K562 (cell line): ENCODE results near the gene ACTRT2.

Experiments used
- CAMTA2 ChIP-seq: fragments of 250-450 bp; sonication (Bioruptor Pico); conservative IDR thresholded peaks from 2 replicates; pipeline ENCODE4 v1.5.1; 2022
- CHD4 ChIP-seq: fragments of 200-600 bp; sonication (generic); IDR thresholded peaks from 3 replicates; pipeline ENCODE4 v1.6.1; 2012; ENCODE audit warnings: low read depth, mild to moderate bottlenecking, mixed read lengths, low read length, inconsistent platforms; ENCODE audit not compliant: insufficient read depth, insufficient replicate concordance, poor library complexity, severe bottlenecking
- GABPB1 ChIP-seq: sonication (generic); formaldehyde crosslinking; IDR thresholded peaks from 2 replicates; pipeline ENCODE4 v1.8.0; 2022; ENCODE audit warnings: mild to moderate bottlenecking, missing genetic modification reagents
- HNRNPUL1 ChIP-seq: fragments of 200-400 bp; formaldehyde crosslinking; IDR thresholded peaks from 2 replicates; pipeline ENCODE4 v1.6.1; 2017; ENCODE audit warnings: low read length
- JUN ChIP-seq, 2 experiments: sonication (generic) in 1 of 2; formaldehyde crosslinking in 1 of 2; IDR thresholded peaks; 2 replicates each; pipeline versions ENCODE4 v1.6.1 to v1.8.0; 2012 to 2022; ENCODE audit warnings: borderline replicate concordance in 2 of 2, mild to moderate bottlenecking in 2 of 2, improper control_type of control experiment in 1 of 2, low read depth in 1 of 2, low read length in 1 of 2, missing genetic modification reagents in 1 of 2
- PHF20 ChIP-seq: fragments of 450-650 bp; IDR thresholded peaks from 2 replicates; pipeline ENCODE4 v1.6.1; 2018; ENCODE audit not compliant: partially characterized antibody
- PRPF4 ChIP-seq: fragments of 200-400 bp; formaldehyde crosslinking; IDR thresholded peaks from one replicate; pipeline ENCODE4 v1.6.1; 2017; ENCODE audit warnings: low read length, low read depth, mild to moderate bottlenecking; ENCODE audit not compliant: insufficient read depth, poor library complexity, severe bottlenecking
- SP2 ChIP-seq: IDR thresholded peaks from 2 replicates; pipeline ENCODE4 v1.6.1; 2011; ENCODE audit warnings: mild to moderate bottlenecking, low read depth, low read length, moderate library complexity; ENCODE audit not compliant: poor library complexity, severe bottlenecking; ENCODE audit errors: extremely low read depth
- SRSF9 ChIP-seq: fragments of 200-400 bp; formaldehyde crosslinking; IDR thresholded peaks from 2 replicates; pipeline ENCODE4 v1.6.1; 2017; ENCODE audit warnings: low read depth, low read length, borderline replicate concordance
- ZNF436 ChIP-seq: fragments of 250-450, 450-650 bp; sonication (Bioruptor Pico); formaldehyde crosslinking; IDR thresholded peaks from 2 replicates; pipeline ENCODE4 v1.7.0; 2020; ENCODE audit warnings: mild to moderate bottlenecking
- TF ChIP-seq, protein P1 (sequence below): sonication (generic); formaldehyde crosslinking; IDR thresholded peaks from 2 replicates; pipeline ENCODE4 v1.4.0; 2020; ENCODE audit warnings: mild to moderate bottlenecking, missing genetic modification reagents
- TF ChIP-seq, protein P2 (sequence below), 2 experiments: fragments of 450-650 bp; formaldehyde crosslinking in 1 of 2; IDR thresholded peaks; 2 replicates each; pipeline versions ENCODE4 v1.4.0 to v1.6.1; 2014 to 2020; ENCODE audit warnings: mild to moderate bottlenecking in 2 of 2, borderline replicate concordance in 1 of 2, low read depth in 1 of 2
- TF ChIP-seq, protein P3 (sequence below), 3 experiments: IDR thresholded peaks in 2 of 3; conservative IDR thresholded peaks in 1 of 3; 2 replicates each; pipeline ENCODE4 v1.5.1; 2011 to 2012; ENCODE audit warnings: low read length in 3 of 3, mild to moderate bottlenecking in 3 of 3, control low read depth in 2 of 3, improper control_type of control experiment in 1 of 3, inconsistent platforms in 1 of 3, low read depth in 1 of 3, mixed read lengths in 1 of 3, moderate library complexity in 1 of 3; ENCODE audit not compliant: insufficient read depth in 2 of 3
- TF ChIP-seq, protein P4 (sequence below), 2 experiments: IDR thresholded peaks; 2 replicates each; pipeline ENCODE4 v1.6.1; 2011; ENCODE audit warnings: borderline replicate concordance in 1 of 2, control low read depth in 1 of 2, low read depth in 1 of 2, low read length in 1 of 2, mild to moderate bottlenecking in 1 of 2, mixed read lengths in 1 of 2, moderate library complexity in 1 of 2; ENCODE audit not compliant: insufficient read depth in 1 of 2, insufficient read length in 1 of 2, poor library complexity in 1 of 2, severe bottlenecking in 1 of 2; ENCODE audit errors: extremely low read depth in 1 of 2

DNA sequence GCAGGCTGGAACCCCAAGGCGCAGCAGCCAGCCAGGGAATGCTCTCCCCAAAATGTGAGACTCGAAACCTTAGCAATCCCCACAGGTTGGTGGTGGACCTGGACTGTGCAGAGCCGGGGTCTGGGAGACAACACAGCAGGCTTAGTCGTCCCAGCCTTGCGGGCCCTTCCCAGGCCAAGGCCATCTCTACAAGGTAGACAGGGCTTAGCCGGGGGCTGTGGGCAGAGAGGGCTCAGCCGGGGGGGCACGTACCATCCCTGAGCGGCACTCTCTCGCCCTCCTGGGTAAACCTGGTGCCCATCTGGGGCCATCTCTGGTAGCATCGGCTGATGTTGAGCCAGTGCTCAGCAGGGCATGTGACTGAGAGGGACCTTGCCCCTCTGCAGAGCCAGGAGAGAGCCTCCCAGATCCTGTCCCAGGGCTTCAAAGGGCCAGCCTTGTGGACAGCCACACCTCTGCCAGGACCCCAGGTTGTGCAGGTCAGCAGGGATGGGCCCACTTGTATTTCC, 2.2 kb upstream of the ACTRT2 start:
- no peak for TF ChIP-seq SP2
- no peak for TF ChIP-seq PRPF4
- no peak for TF ChIP-seq GABPB1 (CRISPR knock-in tag)
- TF ChIP-seq, protein P1, sequence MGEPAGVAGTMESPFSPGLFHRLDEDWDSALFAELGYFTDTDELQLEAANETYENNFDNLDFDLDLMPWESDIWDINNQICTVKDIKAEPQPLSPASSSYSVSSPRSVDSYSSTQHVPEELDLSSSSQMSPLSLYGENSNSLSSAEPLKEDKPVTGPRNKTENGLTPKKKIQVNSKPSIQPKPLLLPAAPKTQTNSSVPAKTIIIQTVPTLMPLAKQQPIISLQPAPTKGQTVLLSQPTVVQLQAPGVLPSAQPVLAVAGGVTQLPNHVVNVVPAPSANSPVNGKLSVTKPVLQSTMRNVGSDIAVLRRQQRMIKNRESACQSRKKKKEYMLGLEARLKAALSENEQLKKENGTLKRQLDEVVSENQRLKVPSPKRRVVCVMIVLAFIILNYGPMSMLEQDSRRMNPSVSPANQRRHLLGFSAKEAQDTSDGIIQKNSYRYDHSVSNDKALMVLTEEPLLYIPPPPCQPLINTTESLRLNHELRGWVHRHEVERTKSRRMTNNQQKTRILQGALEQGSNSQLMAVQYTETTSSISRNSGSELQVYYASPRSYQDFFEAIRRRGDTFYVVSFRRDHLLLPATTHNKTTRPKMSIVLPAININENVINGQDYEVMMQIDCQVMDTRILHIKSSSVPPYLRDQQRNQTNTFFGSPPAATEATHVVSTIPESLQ (CRISPR knock-in tag) = no peak
- TF ChIP-seq SRSF9 = no peak
- TF ChIP-seq JUN (IDR thresholded peaks at IDR 0.05; ENCODE audit: borderline replicate concordance, low read depth, low read length) = no peak
- TF ChIP-seq JUN (CRISPR knock-in tag; IDR thresholded peaks at IDR 0.05; ENCODE audit: borderline replicate concordance) = no peak
- TF ChIP-seq ZNF436 (CRISPR knock-in tag) = no peak
- TF ChIP-seq, protein P2, sequence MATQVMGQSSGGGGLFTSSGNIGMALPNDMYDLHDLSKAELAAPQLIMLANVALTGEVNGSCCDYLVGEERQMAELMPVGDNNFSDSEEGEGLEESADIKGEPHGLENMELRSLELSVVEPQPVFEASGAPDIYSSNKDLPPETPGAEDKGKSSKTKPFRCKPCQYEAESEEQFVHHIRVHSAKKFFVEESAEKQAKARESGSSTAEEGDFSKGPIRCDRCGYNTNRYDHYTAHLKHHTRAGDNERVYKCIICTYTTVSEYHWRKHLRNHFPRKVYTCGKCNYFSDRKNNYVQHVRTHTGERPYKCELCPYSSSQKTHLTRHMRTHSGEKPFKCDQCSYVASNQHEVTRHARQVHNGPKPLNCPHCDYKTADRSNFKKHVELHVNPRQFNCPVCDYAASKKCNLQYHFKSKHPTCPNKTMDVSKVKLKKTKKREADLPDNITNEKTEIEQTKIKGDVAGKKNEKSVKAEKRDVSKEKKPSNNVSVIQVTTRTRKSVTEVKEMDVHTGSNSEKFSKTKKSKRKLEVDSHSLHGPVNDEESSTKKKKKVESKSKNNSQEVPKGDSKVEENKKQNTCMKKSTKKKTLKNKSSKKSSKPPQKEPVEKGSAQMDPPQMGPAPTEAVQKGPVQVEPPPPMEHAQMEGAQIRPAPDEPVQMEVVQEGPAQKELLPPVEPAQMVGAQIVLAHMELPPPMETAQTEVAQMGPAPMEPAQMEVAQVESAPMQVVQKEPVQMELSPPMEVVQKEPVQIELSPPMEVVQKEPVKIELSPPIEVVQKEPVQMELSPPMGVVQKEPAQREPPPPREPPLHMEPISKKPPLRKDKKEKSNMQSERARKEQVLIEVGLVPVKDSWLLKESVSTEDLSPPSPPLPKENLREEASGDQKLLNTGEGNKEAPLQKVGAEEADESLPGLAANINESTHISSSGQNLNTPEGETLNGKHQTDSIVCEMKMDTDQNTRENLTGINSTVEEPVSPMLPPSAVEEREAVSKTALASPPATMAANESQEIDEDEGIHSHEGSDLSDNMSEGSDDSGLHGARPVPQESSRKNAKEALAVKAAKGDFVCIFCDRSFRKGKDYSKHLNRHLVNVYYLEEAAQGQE (IDR thresholded peaks at IDR 0.05; ENCODE audit: borderline replicate concordance) = no peak
- TF ChIP-seq, protein P2 (CRISPR knock-in tag; IDR thresholded peaks at IDR 0.05; ENCODE audit: low read depth) = no peak
- TF ChIP-seq HNRNPUL1 = no peak
- TF ChIP-seq, protein P3, sequence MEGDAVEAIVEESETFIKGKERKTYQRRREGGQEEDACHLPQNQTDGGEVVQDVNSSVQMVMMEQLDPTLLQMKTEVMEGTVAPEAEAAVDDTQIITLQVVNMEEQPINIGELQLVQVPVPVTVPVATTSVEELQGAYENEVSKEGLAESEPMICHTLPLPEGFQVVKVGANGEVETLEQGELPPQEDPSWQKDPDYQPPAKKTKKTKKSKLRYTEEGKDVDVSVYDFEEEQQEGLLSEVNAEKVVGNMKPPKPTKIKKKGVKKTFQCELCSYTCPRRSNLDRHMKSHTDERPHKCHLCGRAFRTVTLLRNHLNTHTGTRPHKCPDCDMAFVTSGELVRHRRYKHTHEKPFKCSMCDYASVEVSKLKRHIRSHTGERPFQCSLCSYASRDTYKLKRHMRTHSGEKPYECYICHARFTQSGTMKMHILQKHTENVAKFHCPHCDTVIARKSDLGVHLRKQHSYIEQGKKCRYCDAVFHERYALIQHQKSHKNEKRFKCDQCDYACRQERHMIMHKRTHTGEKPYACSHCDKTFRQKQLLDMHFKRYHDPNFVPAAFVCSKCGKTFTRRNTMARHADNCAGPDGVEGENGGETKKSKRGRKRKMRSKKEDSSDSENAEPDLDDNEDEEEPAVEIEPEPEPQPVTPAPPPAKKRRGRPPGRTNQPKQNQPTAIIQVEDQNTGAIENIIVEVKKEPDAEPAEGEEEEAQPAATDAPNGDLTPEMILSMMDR (IDR thresholded peaks at IDR 0.05 in 2 of 3, conservative IDR thresholded peaks at IDR 0.05 in 1 of 3; ENCODE audit: insufficient read depth in 2 of 3, low read depth in 1 of 3, low read length in 3 of 3) = no peak
- TF ChIP-seq CAMTA2 (CRISPR knock-in tag) = no peak
- no peak for TF ChIP-seq CHD4
- TF ChIP-seq, protein P4, sequence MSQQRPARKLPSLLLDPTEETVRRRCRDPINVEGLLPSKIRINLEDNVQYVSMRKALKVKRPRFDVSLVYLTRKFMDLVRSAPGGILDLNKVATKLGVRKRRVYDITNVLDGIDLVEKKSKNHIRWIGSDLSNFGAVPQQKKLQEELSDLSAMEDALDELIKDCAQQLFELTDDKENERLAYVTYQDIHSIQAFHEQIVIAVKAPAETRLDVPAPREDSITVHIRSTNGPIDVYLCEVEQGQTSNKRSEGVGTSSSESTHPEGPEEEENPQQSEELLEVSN (IDR thresholded peaks at IDR 0.05; ENCODE audit: borderline replicate concordance in 1 of 2, extremely low read depth in 1 of 2, insufficient read depth in 1 of 2, insufficient read length in 1 of 2, low read depth in 1 of 2, low read length in 1 of 2, poor library complexity in 1 of 2, severe bottlenecking in 1 of 2) = no peak
- no peak for TF ChIP-seq PHF20
